NOMO-1 (cell line): ENCODE measurements around the gene ZHX3.
"Not testable (repeated sequence)": the region's sequence is repeated elsewhere in the genome, so short reads cannot be mapped to it uniquely, and the experiment has no call there.

Experiments used
- DNase-seq, 2 experiments: peaks; one replicate each; lab custom pipeline; 2025; ENCODE audit not compliant: unreplicated experiment in 2 of 2; lab: John Stamatoyannopoulos, UW

ZHX3 gene

DNA sequence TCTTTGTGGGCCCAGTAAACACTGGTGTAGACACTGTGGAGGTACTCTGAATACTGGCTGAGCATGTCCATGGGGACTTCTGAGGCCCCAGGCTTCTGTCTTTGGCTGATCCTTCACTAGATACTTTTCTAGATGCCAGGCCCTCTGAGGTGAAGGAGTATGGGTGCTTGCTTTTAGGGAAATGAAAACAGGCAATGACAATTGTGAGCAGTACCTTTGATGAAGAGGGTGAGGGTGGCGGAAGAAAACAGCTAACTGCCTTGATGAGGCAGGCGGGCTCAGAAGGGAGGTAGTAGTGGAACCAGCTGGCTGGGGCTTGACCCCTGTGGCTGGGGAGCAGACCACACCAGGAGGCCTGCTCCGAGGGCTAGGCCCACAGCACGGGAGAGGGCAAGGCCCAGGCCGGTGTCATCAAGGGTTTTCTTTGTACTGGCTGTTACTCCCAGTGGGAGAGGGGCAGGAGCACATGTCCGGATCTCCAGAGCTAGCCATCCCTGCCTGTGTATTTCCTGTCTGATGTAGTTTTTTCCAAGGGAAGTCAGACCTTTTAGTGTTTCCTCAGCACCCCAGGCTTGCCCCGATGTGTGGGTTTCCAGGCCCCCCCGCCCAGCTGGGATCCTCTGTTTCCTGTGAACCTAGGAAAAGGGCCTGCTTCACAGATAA is 176.2 kb downstream of the ZHX3 start:
- no peak for DNase-seq

GRCh38 chr20:41140226-41141133 is 177.1 kb downstream of the ZHX3 start:
- no peak for DNase-seq

DNA sequence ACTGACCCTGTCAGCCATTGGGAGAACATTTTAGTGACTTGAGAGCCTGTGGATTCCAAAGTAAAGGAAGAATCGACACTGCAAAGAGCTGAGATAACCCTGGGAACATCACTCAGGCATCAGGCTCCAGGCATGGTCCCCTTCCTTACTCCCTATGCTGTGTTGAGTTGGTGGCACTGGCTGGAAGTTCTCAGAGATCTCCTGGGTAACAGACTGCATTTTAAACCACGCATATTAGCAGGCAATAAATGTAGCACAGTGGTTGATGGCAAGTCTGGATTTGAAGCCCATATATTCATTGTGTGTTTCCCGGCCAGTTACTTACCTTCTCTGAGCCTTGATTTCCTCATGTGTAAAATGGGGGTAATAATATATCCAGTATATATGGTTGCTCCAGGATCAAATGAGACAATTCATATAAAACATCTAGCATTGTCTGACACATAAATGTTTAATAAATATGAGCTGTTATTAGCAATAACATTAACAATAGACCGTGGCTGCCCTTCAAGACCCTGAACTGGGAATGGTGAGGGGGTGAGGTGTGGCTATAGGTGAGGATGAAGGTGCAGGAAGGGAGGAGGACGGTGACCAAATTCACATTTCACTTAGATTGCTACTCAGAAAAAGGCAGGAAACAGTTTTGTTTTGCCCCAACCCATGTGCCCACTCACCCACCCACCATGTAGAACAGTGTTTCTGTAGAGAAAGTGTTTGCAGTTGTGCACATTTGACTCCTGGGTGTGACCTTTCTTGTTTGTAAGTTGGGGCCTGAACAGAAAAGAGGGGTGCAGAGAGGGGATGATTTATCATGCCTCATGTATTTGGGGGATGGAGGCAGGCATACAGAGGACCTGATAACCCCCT is 178.1 kb downstream of the ZHX3 start:
- DNase-seq: no peak

GRCh38 chr20:41138475-41139226 is 178.9 kb downstream of the ZHX3 start:
- no peak for DNase-seq

- peak; percentile 25 to 71 for DNase-seq
Observed at GRCh38 chr20:41137614-41138474, 179.7 kb downstream of the ZHX3 start.

DNA sequence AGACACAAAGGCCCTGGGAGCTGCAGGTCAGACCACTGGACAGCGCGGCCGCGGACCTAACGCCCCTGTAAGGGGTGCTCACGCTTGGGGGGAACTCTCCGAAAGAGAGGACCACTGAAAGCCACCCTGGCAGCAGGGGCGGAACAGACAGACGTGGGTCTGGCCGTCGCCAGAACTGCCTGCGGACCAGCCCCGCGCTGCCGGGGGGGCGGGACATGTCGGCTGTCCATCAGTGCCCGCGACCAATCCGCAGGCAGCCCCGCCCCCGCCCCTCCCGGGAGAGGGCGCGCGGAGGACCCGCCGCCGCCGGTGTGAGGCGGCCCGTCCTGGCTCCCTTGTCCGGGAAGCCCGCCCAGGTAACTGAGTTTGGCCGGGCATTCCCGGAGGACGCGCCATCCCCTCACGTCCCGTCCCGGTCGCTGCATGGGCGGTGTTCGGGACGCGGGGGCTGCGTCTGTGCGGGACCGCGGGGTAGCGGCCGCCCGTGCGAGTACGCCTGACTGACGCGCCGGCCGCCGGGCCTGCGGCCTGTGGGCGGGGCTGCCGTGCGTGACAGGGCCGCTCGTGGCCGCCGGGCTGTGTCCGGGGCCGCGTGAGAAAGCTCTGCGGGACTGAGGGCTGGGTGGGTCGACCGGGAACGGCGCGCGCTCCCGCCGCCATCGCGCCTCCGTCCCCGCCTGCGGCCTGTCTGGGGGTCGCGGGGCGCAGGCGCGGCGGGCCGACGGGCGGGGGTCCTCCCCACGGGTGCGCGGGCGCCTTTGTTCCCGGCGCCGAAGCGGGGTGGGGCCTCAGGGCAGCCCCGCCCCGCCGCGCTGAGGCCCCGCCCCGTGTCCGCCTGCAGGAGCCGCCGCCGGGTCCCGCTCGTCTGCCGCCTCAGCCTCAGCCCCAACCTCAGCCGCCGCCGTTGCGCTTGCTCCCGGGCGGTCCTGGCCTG is 180.6 kb downstream of the ZHX3 start, which contains the start of gene PLCG1:
PLCG1 (plus strand) TSS at position 864 of the 934 bp plus-strand sequence. CDS start 99 bp downstream, outside the sequence.
- peak; percentile 54 to 77 for DNase-seq

GRCh38 chr20:41135888-41136679 is 181.4 kb downstream of the ZHX3 start:
- no peak for DNase-seq

DNA sequence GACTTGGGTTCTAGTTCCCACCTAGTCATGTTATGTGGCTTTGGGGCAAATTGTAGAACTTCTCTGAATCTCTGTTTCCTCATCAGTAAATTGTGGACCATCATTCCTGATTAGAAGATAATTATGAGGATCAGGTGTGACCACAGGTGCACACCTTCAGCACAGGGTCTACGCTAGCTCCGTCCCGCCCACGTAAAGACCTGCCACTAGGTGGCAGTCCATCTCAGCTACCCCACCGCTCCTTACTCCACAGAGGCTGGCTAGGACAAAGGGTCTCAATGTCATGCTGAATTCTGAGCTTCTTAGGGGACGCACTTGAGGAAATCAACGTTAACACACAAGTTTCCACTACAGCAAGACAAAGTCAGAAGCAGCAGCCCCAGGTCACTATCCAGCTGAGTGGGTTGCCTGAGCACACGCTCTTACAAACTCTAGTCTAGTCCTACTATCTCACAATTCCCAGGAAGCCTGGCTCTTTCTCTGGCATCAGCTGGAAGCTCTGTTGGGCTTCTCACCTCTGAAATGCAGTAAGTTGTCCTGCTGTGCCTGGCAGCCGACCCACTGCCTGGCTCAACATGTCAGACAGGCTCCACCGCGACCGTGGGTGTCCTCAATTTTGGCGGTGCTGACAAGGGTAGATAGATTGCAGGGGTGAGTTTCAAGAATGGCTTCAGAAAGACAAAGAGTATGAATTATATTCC is 182.2 kb downstream of the ZHX3 start:
- DNase-seq: peak in 1 of 2 experiments; percentile 24

- DNase-seq: no peak
Observed at GRCh38 chr20:41134362-41135186, 183.0 kb downstream of the ZHX3 start.

DNA sequence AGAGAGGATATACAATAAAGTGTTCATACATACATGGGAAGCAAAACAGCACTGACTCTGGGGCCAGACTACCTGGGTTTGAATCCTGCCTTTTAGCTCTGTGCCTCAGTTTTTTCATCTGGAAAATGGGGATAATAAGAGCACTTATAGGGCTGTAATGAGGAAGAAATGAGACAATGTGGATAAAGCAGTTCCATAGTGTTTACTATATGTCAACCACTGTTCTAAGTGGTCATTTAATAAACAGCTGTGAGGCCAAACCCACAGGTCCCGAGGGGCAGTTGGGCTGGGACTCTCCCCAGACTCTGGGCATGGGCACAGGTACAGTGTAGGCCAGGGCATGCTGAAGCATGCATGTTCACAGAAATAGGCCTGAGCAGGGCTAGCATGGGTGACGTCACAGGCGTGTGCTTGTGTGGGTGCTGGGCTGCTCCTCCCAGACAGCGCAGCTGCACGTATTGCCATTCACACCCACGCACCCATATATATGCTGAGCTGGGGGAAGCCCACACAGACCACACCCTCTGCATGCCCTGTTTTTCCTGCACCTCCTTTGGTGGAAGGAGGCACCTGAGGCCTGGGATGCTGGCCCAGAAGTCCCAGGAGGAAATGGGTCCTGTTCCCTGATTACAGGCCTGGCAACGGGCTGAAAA is 183.7 kb downstream of the ZHX3 start:
- DNase-seq: no peak

GRCh38 chr20:41132388-41132775 is 185.1 kb downstream of the ZHX3 start:
- DNase-seq: not testable (repeated sequence)

- DNase-seq: no peak
Observed at GRCh38 chr20:41131594-41132387, 185.7 kb downstream of the ZHX3 start.
